Neural progenitor cell (in vitro differentiated cells): ENCODE results near the gene BUB1B. TPM values are rescaled to one million over a fixed set of nuclear protein-coding genes. Genes with fewer than 3 reads are reported as not detected.

Experiments
- DNase-seq: peaks from one replicate; pipeline ENCODE4 v3.0.0-alpha.2; 2016; ENCODE audit warnings: low spot score
- H2AFZ ChIP-seq: fragments of 200-600 bp; sonication (generic); replicated peaks from 2 replicates; pipeline ENCODE4 v1.6.1; 2016; ENCODE audit warnings: antibody characterized with exemption
- H3F3A ChIP-seq: fragments of 200-600 bp; sonication (generic); 2 replicates; pipeline ENCODE4 v1.6.1; 2016; ENCODE audit warnings: antibody characterized with exemption, low read depth
- H3K27ac ChIP-seq: fragments of 200-600 bp; sonication (generic); 2 replicates; pipeline ENCODE4 v1.5.1; 2016; ENCODE audit warnings: mild to moderate bottlenecking
- H3K27me3 ChIP-seq: fragments of 200-600 bp; sonication (generic); 2 replicates; pipeline ENCODE4 v1.6.1; 2016; ENCODE audit warnings: mild to moderate bottlenecking, moderate library complexity
- H3K36me3 ChIP-seq: fragments of 200-600 bp; sonication (generic); 2 replicates; pipeline ENCODE4 v1.5.1; 2016
- H3K4me1 ChIP-seq: fragments of 200-600 bp; sonication (generic); 2 replicates; pipeline ENCODE4 v1.6.1; 2016; ENCODE audit warnings: mixed run types
- H3K4me2 ChIP-seq: fragments of 200-600 bp; sonication (generic); 2 replicates; pipeline ENCODE4 v1.6.1; 2016
- H3K4me3 ChIP-seq: fragments of 200-600 bp; sonication (generic); 2 replicates; pipeline ENCODE4 v1.5.1; 2016
- H3K79me2 ChIP-seq: fragments of 200-600 bp; sonication (generic); 2 replicates; pipeline ENCODE4 v1.6.1; 2016; ENCODE audit warnings: low read depth
- H3K9ac ChIP-seq: fragments of 200-600 bp; sonication (generic); 2 replicates; pipeline ENCODE4 v1.6.1; 2016
- H3K9me3 ChIP-seq: fragments of 200-600 bp; sonication (generic); 2 replicates; pipeline ENCODE4 v1.5.1; 2016; ENCODE audit warnings: low read depth
- H4K20me1 ChIP-seq: fragments of 200-600 bp; sonication (generic); 2 replicates; pipeline ENCODE4 v1.6.1; 2016; ENCODE audit warnings: low read depth
- H3K27ac Mint-ChIP-seq: 3 replicates; pipeline ENCODE4 v1.8.0; 2021; ENCODE audit warnings: mixed read lengths
- H3K27me3 Mint-ChIP-seq: 2 replicates; pipeline ENCODE4 v1.8.0; 2022; ENCODE audit warnings: low read depth, mild to moderate bottlenecking, inconsistent platforms, moderate library complexity, mixed read lengths; ENCODE audit not compliant: insufficient read depth
- H3K36me3 Mint-ChIP-seq: 3 replicates; pipeline ENCODE4 v1.8.0; 2021; ENCODE audit warnings: mixed read lengths
- H3K4me1 Mint-ChIP-seq: 3 replicates; pipeline ENCODE4 v1.8.0; 2021; ENCODE audit warnings: mixed read lengths
- H3K4me3 Mint-ChIP-seq: 3 replicates; pipeline ENCODE4 v1.8.0; 2021; ENCODE audit warnings: mild to moderate bottlenecking, moderate library complexity, mixed read lengths
- H3K9me3 Mint-ChIP-seq: 3 replicates; pipeline ENCODE4 v1.8.0; 2020; ENCODE audit warnings: mixed read lengths
- CTCF ChIP-seq: fragments of 200-600 bp; sonication (generic); IDR thresholded peaks from 2 replicates; pipeline ENCODE4 v1.5.1; 2017; ENCODE audit warnings: antibody characterized with exemption, mild to moderate bottlenecking
- EZH2 ChIP-seq: fragments of 200-600 bp; sonication (generic); IDR thresholded peaks from 2 replicates; pipeline ENCODE4 v1.6.1; 2017; ENCODE audit warnings: antibody characterized with exemption, mild to moderate bottlenecking, moderate library complexity
- EZH2phosphoT487 ChIP-seq: fragments of 200-600 bp; sonication (generic); IDR thresholded peaks from 2 replicates; pipeline ENCODE4 v1.6.1; 2017; ENCODE audit warnings: antibody characterized with exemption
- total RNA-seq: library from RNA; depleted of rRNA; stranded (reverse); fragments of >200 nt; gene quantifications from 2 replicates; pipeline ENCODE4 v1.2.3, GENCODE V29; 2015; ENCODE audit warnings: low replicate concordance

BUB1B gene
- total RNA-seq, 1 donor from 2014 or later: 167 TPM

- H2AFZ ChIP-seq: no peak overlapping the region
Observed at GRCh38 chr15:40264321-40265153, 103.7 kb downstream of the BUB1B start.

GRCh38 chr15:40265355-40265754 lies 104.5 kb downstream of the BUB1B start:
- H3K36me3 Mint-ChIP-seq: no peaks in the 10 kb centered on the region
- H3K27me3 Mint-ChIP-seq: peaks cover 8% of the 10 kb centered on the region
- no peak overlapping the region for H3K27ac Mint-ChIP-seq
- Histone ChIP-seq H3K9me3 (no peaks in the 10 kb centered on the region), H2AFZ (no peak overlapping the region), H3F3A (no peaks in the 10 kb centered on the region), H3K4me1 (peaks cover 12% of the 10 kb centered on the region), H3K79me2 (no peaks in the 10 kb centered on the region), H3K4me3 (no peak overlapping the region), H3K9ac (no peak overlapping the region), H4K20me1 (no peaks in the 10 kb centered on the region), H3K4me2 (no peak overlapping the region), H3K36me3 (no peaks in the 10 kb centered on the region), H3K27me3 (no peaks in the 10 kb centered on the region), H3K27ac (no peak overlapping the region)
- H3K9me3 Mint-ChIP-seq: peaks cover 4% of the 10 kb centered on the region
- peaks cover 15% of the 10 kb centered on the region for H3K4me1 Mint-ChIP-seq
- H3K4me3 Mint-ChIP-seq: no peak overlapping the region
- no peak for TF ChIP-seq CTCF
- TF ChIP-seq EZH2phosphoT487: no peak
- no peak for TF ChIP-seq EZH2
- no peak for DNase-seq

More at GRCh38 chr15:40264321-40265153, 103.7 kb downstream of the BUB1B start:
- no peak for DNase-seq
- Histone ChIP-seq H3K4me2 (no peak overlapping the region), H3K36me3 (no peaks in the 10 kb centered on the region), H3K27me3 (no peaks in the 10 kb centered on the region), H3K9ac (no peak overlapping the region), H3K9me3 (no peaks in the 10 kb centered on the region), H3K4me3 (no peak overlapping the region), H4K20me1 (no peaks in the 10 kb centered on the region), H3K27ac (no peak overlapping the region), H3K4me1 (peaks cover 12% of the 10 kb centered on the region), H3F3A (no peaks in the 10 kb centered on the region), H3K79me2 (no peaks in the 10 kb centered on the region)
- H3K36me3 Mint-ChIP-seq: no peaks in the 10 kb centered on the region
- TF ChIP-seq EZH2 (no peak), CTCF (no peak), EZH2phosphoT487 (no peak)
- no peak overlapping the region for H3K4me3 Mint-ChIP-seq
- peaks cover 8% of the 10 kb centered on the region for H3K27me3 Mint-ChIP-seq
- peaks cover 15% of the 10 kb centered on the region for H3K4me1 Mint-ChIP-seq
- H3K27ac Mint-ChIP-seq: peak overlapping the region; percentile 15
- peaks cover 4% of the 10 kb centered on the region for H3K9me3 Mint-ChIP-seq

GRCh38 chr15:40265875-40266274 lies 105.0 kb downstream of the BUB1B start:
- Histone ChIP-seq H3K27ac (no peak overlapping the region), H3K4me3 (no peak overlapping the region)
- TF ChIP-seq EZH2phosphoT487 (no peak), CTCF (no peak), EZH2 (no peak)

More at GRCh38 chr15:40265875-40266274, 105.0 kb downstream of the BUB1B start:
- Histone ChIP-seq H3K9me3 (no peaks in the 10 kb centered on the region), H3K36me3 (no peaks in the 10 kb centered on the region), H3K4me1 (peaks cover 12% of the 10 kb centered on the region), H4K20me1 (no peaks in the 10 kb centered on the region), H3K27me3 (no peaks in the 10 kb centered on the region), H3F3A (no peaks in the 10 kb centered on the region), H2AFZ (no peak overlapping the region), H3K4me2 (no peak overlapping the region), H3K79me2 (no peaks in the 10 kb centered on the region), H3K9ac (no peak overlapping the region)
- Mint-ChIP-seq H3K27me3 (peaks cover 8% of the 10 kb centered on the region), H3K4me3 (no peak overlapping the region), H3K36me3 (no peaks in the 10 kb centered on the region), H3K27ac (no peak overlapping the region), H3K9me3 (peaks cover 4% of the 10 kb centered on the region), H3K4me1 (peaks cover 15% of the 10 kb centered on the region)
- no peak for DNase-seq
